ENCODE measurements around the gene IP6K1.

Gene IP6K1

GRCh38 chr3:49723296-49723627, 63.1 kb downstream of the IP6K1 start:
- peak; percentile 6 for TF ChIP-seq CTCF (conservative IDR thresholded peaks at IDR 0.05; ENCODE audit: low read depth, low read length)
- DNase-seq (ENCODE audit: low read depth) = peak; percentile 56
- H3K4me3 ChIP-seq (ENCODE audit: low read depth, low read length) = peak overlapping the region; percentile 79

- H3K4me3 ChIP-seq (ENCODE audit: low read depth, low read length) = peak overlapping the region; percentile 79
- DNase-seq (ENCODE audit: low read depth) = no peak
- no peak for TF ChIP-seq CTCF (conservative IDR thresholded peaks at IDR 0.05; ENCODE audit: low read depth, low read length)
These were observed 63.4 kb downstream of the IP6K1 start for GRCh38 chr3:49722896-49723295.

- TF ChIP-seq CTCF (conservative IDR thresholded peaks at IDR 0.05; ENCODE audit: low read depth, low read length) = no peak
- H3K4me3 ChIP-seq (ENCODE audit: low read depth, low read length) = peak overlapping the region; percentile 79
- DNase-seq (ENCODE audit: low read depth) = no peak
These were observed 64.2 kb downstream of the IP6K1 start for GRCh38 chr3:49721896-49722781.

- no peak for TF ChIP-seq CTCF (conservative IDR thresholded peaks at IDR 0.05; ENCODE audit: low read depth, low read length)
- DNase-seq (ENCODE audit: low read depth) = no peak
- H3K4me3 ChIP-seq (ENCODE audit: low read depth, low read length) = no peak overlapping the region
These were observed 64.8 kb downstream of the IP6K1 start for GRCh38 chr3:49721596-49721895.

GRCh38 chr3:49720855-49721595, 65.3 kb downstream of the IP6K1 start:
- no peak for TF ChIP-seq CTCF (conservative IDR thresholded peaks at IDR 0.05; ENCODE audit: low read depth, low read length)
- no peak overlapping the region for H3K4me3 ChIP-seq (ENCODE audit: low read depth, low read length)
- DNase-seq (ENCODE audit: low read depth) = no peak

GRCh38 chr3:49719214-49719884, 67.0 kb downstream of the IP6K1 start, which contains the start of gene AMIGO3:
Gene AMIGO3, minus strand, starts transcription at chr3:49719684. Its CDS starts 219 bp downstream, at chr3:49719465.
- H3K4me3 ChIP-seq (ENCODE audit: low read depth, low read length) = peak within 1 kb of the TSS; percentile 58
- peak; percentile 54 for TF ChIP-seq CTCF (conservative IDR thresholded peaks at IDR 0.05; ENCODE audit: low read depth, low read length)
- DNase-seq (ENCODE audit: low read depth) = peak; percentile 93
